ENCODE results near the gene ACTL6A. TPM values are rescaled to one million over a fixed set of nuclear protein-coding genes. Genes with fewer than 3 reads are reported as not detected.
A peak's percentile ranks its signal among the peaks of the same experiment; 100 is the strongest.

The ACTL6A gene
- total RNA-seq, 3 donors from 2014 or later, result 86.7 to 96.8 (median 92.3) TPM

- Mint-ChIP-seq H3K4me3 (peak overlapping the region; percentile 35), H3K27me3 (ENCODE audit: low read depth) (no peaks in the 10 kb centered on the region), H3K4me1 (ENCODE audit: low read depth) (peaks cover 41% of the 10 kb centered on the region), H3K9me3 (no peaks in the 10 kb centered on the region), H3K36me3 (ENCODE audit: insufficient read depth) (peaks cover 17% of the 10 kb centered on the region)
- DNase-seq, result no peak
- ATAC-seq, result peak; percentile 53 to 65
These were observed 46.4 kb downstream of the ACTL6A start for GRCh38 chr3:179608931-179609720.

- no peaks in the 10 kb centered on the region for H3K27me3 Mint-ChIP-seq (ENCODE audit: low read depth)
- DNase-seq (no peak), ATAC-seq (no peak)
- no peak overlapping the region for H3K4me3 Mint-ChIP-seq
- no peaks in the 10 kb centered on the region for H3K9me3 Mint-ChIP-seq
- peaks cover 36% of the 10 kb centered on the region for H3K4me1 Mint-ChIP-seq (ENCODE audit: low read depth)
- H3K36me3 Mint-ChIP-seq (ENCODE audit: insufficient read depth), result peaks cover 17% of the 10 kb centered on the region
These were observed 47.3 kb downstream of the ACTL6A start for GRCh38 chr3:179610066-179610465.

- Mint-ChIP-seq H3K27me3 (ENCODE audit: low read depth) (no peaks in the 10 kb centered on the region), H3K36me3 (ENCODE audit: insufficient read depth) (peaks cover 18% of the 10 kb centered on the region), H3K9me3 (no peaks in the 10 kb centered on the region), H3K4me3 (no peak overlapping the region), H3K4me1 (ENCODE audit: low read depth) (peaks cover 15% of the 10 kb centered on the region)
- ATAC-seq, result no peak
- no peak for DNase-seq
These were observed 51.1 kb downstream of the ACTL6A start for GRCh38 chr3:179613807-179614206.

GRCh38 chr3:179615458-179616173 is 52.9 kb downstream of the ACTL6A start:
- peaks cover 26% of the 10 kb centered on the region for H3K36me3 Mint-ChIP-seq (ENCODE audit: insufficient read depth)
- H3K9me3 Mint-ChIP-seq, result no peaks in the 10 kb centered on the region
- DNase-seq (no peak), ATAC-seq (no peak)
- peaks cover 5% of the 10 kb centered on the region for H3K4me1 Mint-ChIP-seq (ENCODE audit: low read depth)
- H3K4me3 Mint-ChIP-seq, result no peak overlapping the region
- no peaks in the 10 kb centered on the region for H3K27me3 Mint-ChIP-seq (ENCODE audit: low read depth)

- DNase-seq (no peak), ATAC-seq (no peak)
- Mint-ChIP-seq H3K9me3 (no peaks in the 10 kb centered on the region), H3K4me1 (ENCODE audit: low read depth) (no peaks in the 10 kb centered on the region), H3K27me3 (ENCODE audit: low read depth) (no peaks in the 10 kb centered on the region), H3K36me3 (ENCODE audit: insufficient read depth) (peaks cover 43% of the 10 kb centered on the region), H3K4me3 (no peak overlapping the region)
These were observed 59.3 kb downstream of the ACTL6A start for GRCh38 chr3:179622023-179622422.

- ATAC-seq (no peak), DNase-seq (no peak)
- H3K27me3 Mint-ChIP-seq (ENCODE audit: low read depth), result no peaks in the 10 kb centered on the region
- H3K4me1 Mint-ChIP-seq (ENCODE audit: low read depth), result no peaks in the 10 kb centered on the region
- H3K36me3 Mint-ChIP-seq (ENCODE audit: insufficient read depth), result peaks cover 37% of the 10 kb centered on the region
- H3K4me3 Mint-ChIP-seq, result no peak overlapping the region
- no peaks in the 10 kb centered on the region for H3K9me3 Mint-ChIP-seq
These were observed 61.7 kb downstream of the ACTL6A start for GRCh38 chr3:179624451-179624850.

GRCh38 chr3:179630753-179631451 is 68.2 kb downstream of the ACTL6A start:
- H3K4me1 Mint-ChIP-seq (ENCODE audit: low read depth), result no peaks in the 10 kb centered on the region
- no peak overlapping the region for H3K4me3 Mint-ChIP-seq
- ATAC-seq (no peak), DNase-seq (no peak)
- peaks cover 5% of the 10 kb centered on the region for H3K36me3 Mint-ChIP-seq (ENCODE audit: insufficient read depth)
- H3K27me3 Mint-ChIP-seq (ENCODE audit: low read depth), result no peaks in the 10 kb centered on the region
- no peaks in the 10 kb centered on the region for H3K9me3 Mint-ChIP-seq

Other genes with a start within 250 kb of the ACTL6A start
- gene ZNF639, start 239.9 kb upstream of the ACTL6A start, total RNA-seq, result 10 to 100 TPM; 41.1 to 51.4 (median 45.6) TPM
- gene MFN1, start 215.2 kb upstream of the ACTL6A start, total RNA-seq, result 10 to 100 TPM; 31.2 to 35.1 (median 34.4) TPM
- 1 to 10 TPM in 1 of 3 donors, under 1 TPM in 2; 0.58 to 1.1 (median 0.63) TPM for gene GNB4, start 111.5 kb upstream of the ACTL6A start, total RNA-seq
- 10 to 100 TPM; 77.2 to 86.9 (median 82.6) TPM for gene MRPL47, start 41.7 kb downstream of the ACTL6A start, total RNA-seq
- 10 to 100 TPM; 76.3 to 77.9 (median 77.3) TPM for gene NDUFB5, start 41.9 kb downstream of the ACTL6A start, total RNA-seq
- gene USP13, start 90.1 kb downstream of the ACTL6A start, total RNA-seq, result 1 to 10 TPM; 6.6 to 9.7 (median 9.1) TPM

Data from activated T-cell treated with anti-CD3 and anti-CD28 coated beads, Interleukin-2, amount 50 U/mL, for 4 hours (primary cell).